ENCODE measurements around the gene GGACT. TPM values are rescaled to one million over a fixed set of nuclear protein-coding genes. Genes with fewer than 3 reads are reported as not detected.
"Not testable (repeated sequence)": the region's sequence is repeated elsewhere in the genome, so short reads cannot be mapped to it uniquely, and the experiment has no call there.

The GGACT gene
- total RNA-seq, 2 experiments from 2014 or later = 2.4 to 2.9 TPM

GRCh38 chr13:100625447-100625846, 36.9 kb upstream of the GGACT start:
- DNase-seq = no peak
- Mint-ChIP-seq H3K4me3 (no peak overlapping the region), H3K27ac (no peak overlapping the region), H3K27me3 (no peaks in the 10 kb centered on the region), H3K9me3 (peaks cover 2% of the 10 kb centered on the region), H3K36me3 (ENCODE audit: low read depth) (peaks cover 95% of the 10 kb centered on the region), H3K4me1 (ENCODE audit: low read depth) (no peaks in the 10 kb centered on the region)
- CTCF ChIA-PET = no interaction called here
- POLR2A ChIA-PET = interaction anchor here (1.3 kb wide), 1 partner anchor 49 kb away, joined by 3 read pairs; the partner anchor contains the start of gene TMTC4
- H3K36me3 ChIP-seq (ENCODE audit: insufficient read depth, low read length) = peaks cover 26% of the 10 kb centered on the region
- no peak for TF ChIP-seq CTCF (IDR thresholded peaks at IDR 0.05)
- peaks cover 0 to 5% of the 10 kb centered on the region in 2 experiments for H3K9me3 ChIP-seq (ENCODE audit: control insufficient read depth in 1 of 2, insufficient read depth in 1 of 2, low read length in 2 of 2)
- H3K27ac ChIP-seq (ENCODE audit: low read depth in 1 of 2, low read length in 2 of 2) = no peak overlapping the region
- H3K27me3 ChIP-seq (ENCODE audit: control insufficient read depth in 1 of 2, insufficient read depth in 2 of 2, low read length in 2 of 2) = no peaks in the 10 kb centered on the region
- no peak overlapping the region for H3K4me3 ChIP-seq (ENCODE audit: low read length)
- no peak for ATAC-seq (ENCODE audit: poor library complexity)
- intact Hi-C loops (cut with DNase I, micrococcal nuclease) = no loop called here
- no peaks in the 10 kb centered on the region for H3K4me1 ChIP-seq (ENCODE audit: insufficient read depth, low read length)

- H3K4me1 ChIP-seq (ENCODE audit: insufficient read depth, low read length) = no peaks in the 10 kb centered on the region
Observed at GRCh38 chr13:100620792-100621191, 32.2 kb upstream of the GGACT start.

GRCh38 chr13:100619940-100620339, 31.4 kb upstream of the GGACT start:
- Histone ChIP-seq H3K27ac (ENCODE audit: low read depth in 1 of 2, low read length in 2 of 2) (no peak overlapping the region), H3K4me1 (ENCODE audit: insufficient read depth, low read length) (no peaks in the 10 kb centered on the region), H3K9me3 (ENCODE audit: control insufficient read depth in 1 of 2, insufficient read depth in 1 of 2, low read length in 2 of 2) (peaks cover 0 to 5% of the 10 kb centered on the region in 2 experiments), H3K4me3 (ENCODE audit: low read length) (no peak overlapping the region), H3K36me3 (ENCODE audit: insufficient read depth, low read length) (peaks cover 4% of the 10 kb centered on the region), H3K27me3 (ENCODE audit: control insufficient read depth in 1 of 2, insufficient read depth in 2 of 2, low read length in 2 of 2) (no peaks in the 10 kb centered on the region)
- Mint-ChIP-seq H3K27ac (no peak overlapping the region), H3K9me3 (peaks cover 2% of the 10 kb centered on the region), H3K4me1 (ENCODE audit: low read depth) (no peaks in the 10 kb centered on the region), H3K4me3 (no peak overlapping the region), H3K36me3 (ENCODE audit: low read depth) (peaks cover 47% of the 10 kb centered on the region), H3K27me3 (no peaks in the 10 kb centered on the region)
- POLR2A ChIA-PET = no interaction called here
- ATAC-seq (ENCODE audit: poor library complexity) (no peak), DNase-seq (no peak)
- intact Hi-C loops (cut with DNase I, micrococcal nuclease) = no loop called here
- no peak for TF ChIP-seq CTCF (IDR thresholded peaks at IDR 0.05)
- CTCF ChIA-PET = no interaction called here

More at GRCh38 chr13:100620792-100621191, 32.2 kb upstream of the GGACT start:
- Histone ChIP-seq H3K4me3 (ENCODE audit: low read length) (no peak overlapping the region), H3K27ac (ENCODE audit: low read depth in 1 of 2, low read length in 2 of 2) (no peak overlapping the region), H3K9me3 (ENCODE audit: control insufficient read depth in 1 of 2, insufficient read depth in 1 of 2, low read length in 2 of 2) (peaks cover 0 to 5% of the 10 kb centered on the region in 2 experiments), H3K36me3 (ENCODE audit: insufficient read depth, low read length) (peaks cover 8% of the 10 kb centered on the region), H3K27me3 (ENCODE audit: control insufficient read depth in 1 of 2, insufficient read depth in 2 of 2, low read length in 2 of 2) (no peaks in the 10 kb centered on the region)
- CTCF ChIA-PET = no interaction called here
- ATAC-seq (ENCODE audit: poor library complexity) = no peak
- Mint-ChIP-seq H3K4me3 (no peak overlapping the region), H3K27me3 (no peaks in the 10 kb centered on the region), H3K27ac (no peak overlapping the region), H3K36me3 (ENCODE audit: low read depth) (peaks cover 55% of the 10 kb centered on the region), H3K9me3 (peaks cover 2% of the 10 kb centered on the region), H3K4me1 (ENCODE audit: low read depth) (no peaks in the 10 kb centered on the region)
- intact Hi-C loops (cut with DNase I, micrococcal nuclease) = no loop called here
- DNase-seq = no peak
- POLR2A ChIA-PET = no interaction called here
- no peak for TF ChIP-seq CTCF (IDR thresholded peaks at IDR 0.05)

GRCh38 chr13:100618897-100619296, 30.3 kb upstream of the GGACT start:
- H3K4me1 Mint-ChIP-seq (ENCODE audit: low read depth); H3K36me3 ChIP-seq (ENCODE audit: insufficient read depth, low read length); H3K4me3 Mint-ChIP-seq; H3K9me3 Mint-ChIP-seq; intact Hi-C loops (cut with DNase I, micrococcal nuclease); CTCF ChIA-PET; ATAC-seq (ENCODE audit: poor library complexity); H3K27ac ChIP-seq (ENCODE audit: low read depth in 1 of 2, low read length in 2 of 2); POLR2A ChIA-PET; H3K27ac Mint-ChIP-seq; H3K27me3 Mint-ChIP-seq; H3K4me1 ChIP-seq (ENCODE audit: insufficient read depth, low read length); H3K27me3 ChIP-seq (ENCODE audit: control insufficient read depth in 1 of 2, insufficient read depth in 2 of 2, low read length in 2 of 2); H3K9me3 ChIP-seq (ENCODE audit: control insufficient read depth in 1 of 2, insufficient read depth in 1 of 2, low read length in 2 of 2); DNase-seq; H3K4me3 ChIP-seq (ENCODE audit: low read length): not testable (repeated sequence)
- H3K36me3 Mint-ChIP-seq (ENCODE audit: low read depth) = peaks cover 36% of the 10 kb centered on the region

All from CD4-positive, alpha-beta T cell (primary cell).